RWPE2 (cell line): ENCODE data around the gene PHRF1.

Experiments used
- ATAC-seq: fragments of 200-7000 bp; cut with Tn5 transposase; 3 replicates; pipeline ENCODE4 v1.9.1; 2021; ENCODE audit warnings: low read depth
- DNase-seq: peaks from one replicate; pipeline ENCODE4 v3.0.0-alpha.2; 2020; ENCODE audit warnings: low spot score
- H3K27ac ChIP-seq: fragments of 450-650 bp; 2 replicates; pipeline ENCODE4 v1.5.1; 2017; ENCODE audit warnings: mild to moderate bottlenecking; ENCODE audit not compliant: poor library complexity, severe bottlenecking
- H3K27me3 ChIP-seq: fragments of 250-450 bp; sonication (Bioruptor Pico); 2 replicates; pipeline ENCODE4 v1.5.1; 2021; ENCODE audit warnings: mild to moderate bottlenecking, moderate library complexity; ENCODE audit not compliant: insufficient read depth, poor library complexity, severe bottlenecking
- H3K36me3 ChIP-seq: fragments of 250-450 bp; sonication (Bioruptor Pico); 2 replicates; pipeline ENCODE4 v1.5.1; 2020; ENCODE audit warnings: low read depth, mild to moderate bottlenecking, moderate library complexity
- H3K4me1 ChIP-seq: fragments of 250-450 bp; sonication (Bioruptor Pico); 2 replicates; pipeline ENCODE4 v1.5.1; 2021; ENCODE audit warnings: mild to moderate bottlenecking, moderate library complexity; ENCODE audit not compliant: insufficient read depth, poor library complexity, severe bottlenecking
- H3K4me3 ChIP-seq: fragments of 250-450 bp; sonication (Bioruptor Pico); 2 replicates; pipeline ENCODE4 v1.5.1; 2021; ENCODE audit warnings: mild to moderate bottlenecking, moderate library complexity; ENCODE audit not compliant: severe bottlenecking
- H3K9me3 ChIP-seq: fragments of 250-450 bp; sonication (Bioruptor Pico); 2 replicates; pipeline ENCODE4 v1.5.1; 2021; ENCODE audit warnings: mild to moderate bottlenecking, moderate library complexity; ENCODE audit not compliant: severe bottlenecking
- TF ChIP-seq, protein P1 (sequence below): fragments of 450-650 bp; IDR thresholded peaks from one replicate; pipeline ENCODE4 v1.5.1; 2017; ENCODE audit warnings: mild to moderate bottlenecking, moderate library complexity; ENCODE audit not compliant: poor library complexity, severe bottlenecking

PHRF1 gene

DNA sequence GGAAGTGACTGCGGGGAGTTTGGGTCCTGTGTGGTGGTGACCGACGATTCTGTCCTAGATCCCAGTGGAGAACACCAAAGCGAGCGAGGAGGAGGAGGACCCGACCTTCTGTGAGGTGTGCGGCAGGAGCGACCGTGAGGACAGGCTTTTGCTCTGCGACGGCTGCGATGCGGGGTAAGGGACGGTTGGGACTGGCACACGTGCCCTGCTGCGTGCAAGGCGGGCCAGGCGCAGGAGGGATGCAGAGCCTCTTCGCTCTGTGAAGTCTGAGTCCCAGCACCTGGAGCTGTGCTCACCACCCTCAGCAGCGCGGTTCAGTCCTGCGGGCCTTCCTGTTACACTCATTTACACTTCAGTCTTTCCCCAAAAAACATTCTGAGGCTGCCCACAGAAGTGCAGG is 16.2 kb downstream of the PHRF1 start:
- TF ChIP-seq, protein P1, sequence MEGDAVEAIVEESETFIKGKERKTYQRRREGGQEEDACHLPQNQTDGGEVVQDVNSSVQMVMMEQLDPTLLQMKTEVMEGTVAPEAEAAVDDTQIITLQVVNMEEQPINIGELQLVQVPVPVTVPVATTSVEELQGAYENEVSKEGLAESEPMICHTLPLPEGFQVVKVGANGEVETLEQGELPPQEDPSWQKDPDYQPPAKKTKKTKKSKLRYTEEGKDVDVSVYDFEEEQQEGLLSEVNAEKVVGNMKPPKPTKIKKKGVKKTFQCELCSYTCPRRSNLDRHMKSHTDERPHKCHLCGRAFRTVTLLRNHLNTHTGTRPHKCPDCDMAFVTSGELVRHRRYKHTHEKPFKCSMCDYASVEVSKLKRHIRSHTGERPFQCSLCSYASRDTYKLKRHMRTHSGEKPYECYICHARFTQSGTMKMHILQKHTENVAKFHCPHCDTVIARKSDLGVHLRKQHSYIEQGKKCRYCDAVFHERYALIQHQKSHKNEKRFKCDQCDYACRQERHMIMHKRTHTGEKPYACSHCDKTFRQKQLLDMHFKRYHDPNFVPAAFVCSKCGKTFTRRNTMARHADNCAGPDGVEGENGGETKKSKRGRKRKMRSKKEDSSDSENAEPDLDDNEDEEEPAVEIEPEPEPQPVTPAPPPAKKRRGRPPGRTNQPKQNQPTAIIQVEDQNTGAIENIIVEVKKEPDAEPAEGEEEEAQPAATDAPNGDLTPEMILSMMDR: no peak
- Histone ChIP-seq H3K27ac (no peak overlapping the region), H3K4me3 (no peak overlapping the region), H3K27me3 (no peaks in the 10 kb centered on the region), H3K9me3 (no peaks in the 10 kb centered on the region), H3K4me1 (no peaks in the 10 kb centered on the region), H3K36me3 (peaks cover 85% of the 10 kb centered on the region)
- no peak for ATAC-seq
- DNase-seq: no peak

DNA sequence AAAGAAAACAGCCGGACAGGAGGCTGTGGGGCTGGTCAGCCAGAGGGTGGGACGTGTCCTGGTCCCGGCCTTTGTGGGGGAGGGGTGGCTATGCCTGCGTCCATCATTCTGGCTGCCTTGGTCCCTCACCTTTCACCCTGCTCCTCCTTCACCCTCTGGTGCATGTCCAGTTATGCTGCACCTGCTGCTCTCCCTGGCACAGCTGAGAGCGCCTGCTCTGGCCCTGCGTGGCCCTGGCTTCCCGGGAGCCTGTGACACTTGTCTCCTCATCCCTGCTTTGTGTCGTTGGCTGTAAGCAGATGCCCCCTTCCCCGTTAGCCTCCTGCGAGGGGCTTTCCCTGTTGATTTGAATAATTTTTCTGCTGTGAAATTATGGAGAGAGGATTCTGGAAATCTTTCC is 16.6 kb downstream of the PHRF1 start:
- Histone ChIP-seq H3K27me3 (no peaks in the 10 kb centered on the region), H3K36me3 (peaks cover 83% of the 10 kb centered on the region), H3K4me1 (no peaks in the 10 kb centered on the region), H3K4me3 (no peak overlapping the region), H3K27ac (no peak overlapping the region), H3K9me3 (no peaks in the 10 kb centered on the region)
- DNase-seq (no peak), ATAC-seq (no peak)
- TF ChIP-seq, protein P1: no peak

DNA sequence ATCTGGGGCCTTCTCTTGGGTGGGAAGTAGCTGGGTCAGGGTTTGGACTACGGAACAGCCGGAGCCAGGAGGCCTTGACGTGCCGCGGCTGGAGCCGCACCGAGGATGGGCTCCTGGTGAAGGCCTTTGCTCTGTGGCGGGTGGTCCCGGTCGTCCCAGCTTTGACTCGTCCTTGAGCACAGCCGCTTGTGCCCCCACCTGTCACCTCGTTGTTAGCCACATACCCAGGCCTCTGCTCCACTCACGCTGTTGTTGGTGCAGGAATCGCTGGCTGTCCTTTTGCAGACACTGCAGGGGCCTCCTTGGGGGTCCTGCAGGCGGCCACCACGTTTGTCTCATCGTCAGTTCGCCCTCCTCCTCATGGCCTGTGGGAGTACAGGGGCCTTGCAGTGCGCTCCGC is 17.1 kb downstream of the PHRF1 start:
- no peaks in the 10 kb centered on the region for H3K9me3 ChIP-seq
- no peaks in the 10 kb centered on the region for H3K27me3 ChIP-seq
- peaks cover 83% of the 10 kb centered on the region for H3K36me3 ChIP-seq
- H3K27ac ChIP-seq: no peak overlapping the region
- H3K4me1 ChIP-seq: no peaks in the 10 kb centered on the region
- TF ChIP-seq, protein P1: no peak
- no peak for DNase-seq
- H3K4me3 ChIP-seq: no peak overlapping the region
- no peak for ATAC-seq

DNA sequence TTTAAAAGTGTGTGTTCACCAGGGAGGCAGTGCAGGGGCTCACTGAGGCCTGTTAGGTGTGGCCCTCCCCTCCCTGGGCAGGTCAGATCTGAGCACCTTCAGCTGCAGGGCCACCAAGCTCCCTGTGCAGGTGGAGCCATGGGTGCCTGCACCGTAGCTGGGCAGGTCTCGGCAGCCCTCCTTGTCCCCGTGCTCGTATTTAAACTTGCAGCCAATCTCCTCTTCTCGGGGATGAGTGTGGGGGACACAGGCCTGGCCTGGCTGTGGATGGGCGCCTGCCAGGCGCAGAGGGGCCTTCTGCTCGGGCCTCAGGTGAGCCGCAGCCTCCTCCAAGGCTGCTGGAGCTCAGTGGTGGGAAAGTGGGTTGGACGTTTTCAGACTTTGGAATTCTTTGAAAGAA is 19.1 kb downstream of the PHRF1 start:
- Histone ChIP-seq H3K36me3 (peaks cover 88% of the 10 kb centered on the region), H3K4me3 (no peak overlapping the region), H3K27me3 (no peaks in the 10 kb centered on the region), H3K4me1 (no peaks in the 10 kb centered on the region), H3K27ac (no peak overlapping the region), H3K9me3 (no peaks in the 10 kb centered on the region)
- TF ChIP-seq, protein P1: no peak
- ATAC-seq: no peak; the same call in 2 of the 3 replicates
- DNase-seq: no peak

DNA sequence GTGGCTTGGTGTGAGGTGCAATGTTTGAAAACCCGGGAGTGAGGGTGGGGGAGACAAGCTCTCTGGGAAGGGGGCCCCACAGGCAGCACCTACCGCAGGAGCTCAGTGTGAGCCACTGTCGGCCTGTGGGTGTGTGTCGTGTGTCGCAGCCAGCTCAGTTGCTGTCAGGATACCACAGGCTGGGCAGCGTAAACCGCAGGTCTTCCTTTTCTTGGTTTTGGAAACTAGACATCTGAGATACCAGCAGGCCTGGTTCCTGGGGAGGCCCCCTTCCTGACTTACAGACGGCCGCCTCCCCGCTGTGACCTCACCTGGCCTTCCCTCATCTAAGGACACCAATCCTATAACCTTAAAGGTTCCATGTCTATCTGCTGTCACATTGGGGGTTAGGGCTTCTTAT is 20.1 kb downstream of the PHRF1 start:
- TF ChIP-seq, protein P1: no peak
- H3K4me3 ChIP-seq: no peak overlapping the region
- no peaks in the 10 kb centered on the region for H3K27me3 ChIP-seq
- peaks cover 90% of the 10 kb centered on the region for H3K36me3 ChIP-seq
- DNase-seq (no peak), ATAC-seq (no peak)
- H3K27ac ChIP-seq: no peak overlapping the region
- no peaks in the 10 kb centered on the region for H3K4me1 ChIP-seq
- H3K9me3 ChIP-seq: no peaks in the 10 kb centered on the region
